ENCODE data around the gene CREB5. TPM values are rescaled to one million over a fixed set of nuclear protein-coding genes. Genes with fewer than 3 reads are reported as not detected.

CREB5 gene
- total RNA-seq, 1 experiment from 2014 or later, result 0.49 TPM

DNA sequence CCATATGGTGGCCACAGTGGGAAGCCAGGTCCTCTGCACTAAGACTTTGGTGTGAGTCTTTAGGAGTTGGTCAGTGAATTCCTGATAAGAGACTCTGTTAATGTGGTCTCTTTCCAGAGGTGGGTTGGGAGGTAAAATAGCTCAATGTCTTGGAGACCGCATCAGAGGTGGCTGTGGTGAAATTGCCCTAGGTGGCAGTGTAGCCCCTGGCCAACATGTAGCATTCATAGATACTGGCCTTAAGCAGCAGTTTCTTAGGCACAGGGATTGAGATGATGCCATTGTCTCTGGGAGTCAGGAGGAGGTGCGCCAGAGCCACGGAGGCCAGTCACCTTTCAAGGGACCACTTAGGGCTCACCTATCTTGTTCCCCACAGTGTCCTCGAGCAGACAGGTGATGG, 202.8 kb downstream of the CREB5 start (continued):
- TF ChIP-seq EZH2 (IDR thresholded peaks at IDR 0.05), result no peak

DNA sequence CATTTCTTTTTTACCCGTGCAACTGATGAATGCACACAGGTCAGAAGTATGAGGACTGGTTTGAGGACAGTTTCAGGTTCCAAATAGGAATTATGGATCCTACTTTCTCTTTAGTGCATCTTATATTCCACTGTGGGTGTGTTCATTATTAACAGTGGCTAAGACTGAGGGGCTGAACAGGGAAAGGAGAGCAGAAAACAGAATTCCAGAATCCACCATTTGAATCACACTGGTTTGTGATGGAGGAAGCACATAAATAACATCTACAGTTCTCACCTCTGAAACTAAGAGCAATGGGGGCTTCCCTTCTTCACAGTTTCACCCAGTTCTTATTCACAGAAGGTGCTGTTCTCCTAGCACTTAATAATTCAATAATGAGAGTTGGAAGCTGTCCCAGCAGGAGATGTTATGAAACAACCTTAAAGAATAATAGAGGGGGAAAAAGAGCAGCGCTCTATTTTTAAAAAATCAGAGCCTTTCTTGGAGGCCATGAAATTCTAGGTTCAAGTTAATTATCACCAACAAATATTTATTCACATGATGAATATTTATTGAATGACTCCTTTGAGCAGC, 205.1 kb downstream of the CREB5 start:
- H3K4me1 ChIP-seq (ENCODE audit: control insufficient read depth in 1 of 2, insufficient read depth in 2 of 2, low read length in 2 of 2), result peaks cover 12 to 13% of the 10 kb centered on the region in 2 experiments
- POLR2A ChIA-PET, result no interaction called here
- H3K4me2 ChIP-seq (ENCODE audit: low read length), result no peak overlapping the region
- H4K20me1 ChIP-seq (ENCODE audit: insufficient read depth), result no peaks in the 10 kb centered on the region
- no peak overlapping the region for H3K4me3 ChIP-seq (replicated peaks in 1 of 2; ENCODE audit: low read depth in 1 of 2, low read length in 2 of 2)
- BruUV-seq (replicated peaks), result no TSS peak
- DNase-seq (ENCODE audit: low read depth, low spot score) (no peak), ATAC-seq (no peak)
- H2AFZ ChIP-seq (ENCODE audit: low read depth, low read length, poor library complexity, severe bottlenecking), result no peak overlapping the region
- TF ChIP-seq, protein P1, sequence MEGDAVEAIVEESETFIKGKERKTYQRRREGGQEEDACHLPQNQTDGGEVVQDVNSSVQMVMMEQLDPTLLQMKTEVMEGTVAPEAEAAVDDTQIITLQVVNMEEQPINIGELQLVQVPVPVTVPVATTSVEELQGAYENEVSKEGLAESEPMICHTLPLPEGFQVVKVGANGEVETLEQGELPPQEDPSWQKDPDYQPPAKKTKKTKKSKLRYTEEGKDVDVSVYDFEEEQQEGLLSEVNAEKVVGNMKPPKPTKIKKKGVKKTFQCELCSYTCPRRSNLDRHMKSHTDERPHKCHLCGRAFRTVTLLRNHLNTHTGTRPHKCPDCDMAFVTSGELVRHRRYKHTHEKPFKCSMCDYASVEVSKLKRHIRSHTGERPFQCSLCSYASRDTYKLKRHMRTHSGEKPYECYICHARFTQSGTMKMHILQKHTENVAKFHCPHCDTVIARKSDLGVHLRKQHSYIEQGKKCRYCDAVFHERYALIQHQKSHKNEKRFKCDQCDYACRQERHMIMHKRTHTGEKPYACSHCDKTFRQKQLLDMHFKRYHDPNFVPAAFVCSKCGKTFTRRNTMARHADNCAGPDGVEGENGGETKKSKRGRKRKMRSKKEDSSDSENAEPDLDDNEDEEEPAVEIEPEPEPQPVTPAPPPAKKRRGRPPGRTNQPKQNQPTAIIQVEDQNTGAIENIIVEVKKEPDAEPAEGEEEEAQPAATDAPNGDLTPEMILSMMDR (IDR thresholded peaks at IDR 0.05 in 2 of 3, conservative IDR thresholded peaks at IDR 0.05 in 1 of 3; ENCODE audit: borderline replicate concordance in 1 of 3, insufficient read depth in 1 of 3, low read depth in 2 of 3, low read length in 2 of 3), result no peak
- no peak for TF ChIP-seq FOSL1 (IDR thresholded peaks at IDR 0.05; ENCODE audit: low read depth)
- no peak for TF ChIP-seq YY1 (IDR thresholded peaks at IDR 0.05; ENCODE audit: extremely low read depth, insufficient replicate concordance, low read depth, low read length)
- TF ChIP-seq TCF7L2 (IDR thresholded peaks at IDR 0.05; ENCODE audit: borderline replicate concordance, extremely low read depth, insufficient read depth, insufficient read length), result no peak
- no peak for TF ChIP-seq ELF1 (IDR thresholded peaks at IDR 0.05; ENCODE audit: borderline replicate concordance, low read depth)
- TF ChIP-seq, protein P2, sequence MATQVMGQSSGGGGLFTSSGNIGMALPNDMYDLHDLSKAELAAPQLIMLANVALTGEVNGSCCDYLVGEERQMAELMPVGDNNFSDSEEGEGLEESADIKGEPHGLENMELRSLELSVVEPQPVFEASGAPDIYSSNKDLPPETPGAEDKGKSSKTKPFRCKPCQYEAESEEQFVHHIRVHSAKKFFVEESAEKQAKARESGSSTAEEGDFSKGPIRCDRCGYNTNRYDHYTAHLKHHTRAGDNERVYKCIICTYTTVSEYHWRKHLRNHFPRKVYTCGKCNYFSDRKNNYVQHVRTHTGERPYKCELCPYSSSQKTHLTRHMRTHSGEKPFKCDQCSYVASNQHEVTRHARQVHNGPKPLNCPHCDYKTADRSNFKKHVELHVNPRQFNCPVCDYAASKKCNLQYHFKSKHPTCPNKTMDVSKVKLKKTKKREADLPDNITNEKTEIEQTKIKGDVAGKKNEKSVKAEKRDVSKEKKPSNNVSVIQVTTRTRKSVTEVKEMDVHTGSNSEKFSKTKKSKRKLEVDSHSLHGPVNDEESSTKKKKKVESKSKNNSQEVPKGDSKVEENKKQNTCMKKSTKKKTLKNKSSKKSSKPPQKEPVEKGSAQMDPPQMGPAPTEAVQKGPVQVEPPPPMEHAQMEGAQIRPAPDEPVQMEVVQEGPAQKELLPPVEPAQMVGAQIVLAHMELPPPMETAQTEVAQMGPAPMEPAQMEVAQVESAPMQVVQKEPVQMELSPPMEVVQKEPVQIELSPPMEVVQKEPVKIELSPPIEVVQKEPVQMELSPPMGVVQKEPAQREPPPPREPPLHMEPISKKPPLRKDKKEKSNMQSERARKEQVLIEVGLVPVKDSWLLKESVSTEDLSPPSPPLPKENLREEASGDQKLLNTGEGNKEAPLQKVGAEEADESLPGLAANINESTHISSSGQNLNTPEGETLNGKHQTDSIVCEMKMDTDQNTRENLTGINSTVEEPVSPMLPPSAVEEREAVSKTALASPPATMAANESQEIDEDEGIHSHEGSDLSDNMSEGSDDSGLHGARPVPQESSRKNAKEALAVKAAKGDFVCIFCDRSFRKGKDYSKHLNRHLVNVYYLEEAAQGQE (IDR thresholded peaks at IDR 0.05; ENCODE audit: low read depth), result no peak
- no peak for TF ChIP-seq SP1 (IDR thresholded peaks at IDR 0.05; ENCODE audit: low read depth)
- TF ChIP-seq CBX3 (IDR thresholded peaks at IDR 0.05; ENCODE audit: low read depth), result no peak
- no peak for TF ChIP-seq ZNF274 (IDR thresholded peaks at IDR 0.05; ENCODE audit: low read depth, low read length)
- TF ChIP-seq EZH2 (IDR thresholded peaks at IDR 0.05), result no peak
- TF ChIP-seq POLR2A (IDR thresholded peaks at IDR 0.05; ENCODE audit: borderline replicate concordance, extremely low read depth, insufficient read depth, insufficient read length), result no peak
- TF ChIP-seq, protein P3, sequence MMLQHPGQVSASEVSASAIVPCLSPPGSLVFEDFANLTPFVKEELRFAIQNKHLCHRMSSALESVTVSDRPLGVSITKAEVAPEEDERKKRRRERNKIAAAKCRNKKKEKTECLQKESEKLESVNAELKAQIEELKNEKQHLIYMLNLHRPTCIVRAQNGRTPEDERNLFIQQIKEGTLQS (IDR thresholded peaks at IDR 0.05), result no peak
- TF ChIP-seq SRF (IDR thresholded peaks at IDR 0.05; ENCODE audit: low read depth), result no peak
- TF ChIP-seq SIN3A (IDR thresholded peaks at IDR 0.05; ENCODE audit: low read depth), result no peak
- TF ChIP-seq RAD21 (IDR thresholded peaks at IDR 0.05; ENCODE audit: low read depth), result no peak
- TF ChIP-seq CEBPB (IDR thresholded peaks at IDR 0.05; ENCODE audit: low read depth), result no peak
- TF ChIP-seq EGR1 (IDR thresholded peaks at IDR 0.05; ENCODE audit: low read depth), result no peak
- no peak for TF ChIP-seq JUND (IDR thresholded peaks at IDR 0.05)
- TF ChIP-seq EZH2phosphoT487 (IDR thresholded peaks at IDR 0.05; ENCODE audit: borderline replicate concordance), result no peak
- no peaks in the 10 kb centered on the region for H3K9me3 ChIP-seq (ENCODE audit: control insufficient read depth in 1 of 2, insufficient read depth in 1 of 2, low read depth in 1 of 2, low read length in 2 of 2)
- no peaks in the 10 kb centered on the region for H3K36me3 ChIP-seq (ENCODE audit: control insufficient read depth in 1 of 2, insufficient read depth in 2 of 2, low read length in 2 of 2)
- H3K27ac ChIP-seq (ENCODE audit: low read depth, low read length), result no peak overlapping the region
- no peak overlapping the region for H3K9ac ChIP-seq (ENCODE audit: low read length)
- no peaks in the 10 kb centered on the region for H3K79me2 ChIP-seq (ENCODE audit: insufficient read depth, low read length)
- RAD21 ChIA-PET (ENCODE audit: low non-redundant PET in 1 of 2, low total read pairs in 2 of 2, uncharacterized antibody in 2 of 2, unreplicated experiment in 2 of 2), result no interaction called here
- H3K9me2 ChIP-seq (ENCODE audit: insufficient read depth), result no peaks in the 10 kb centered on the region
- intact Hi-C loops (cut with micrococcal nuclease), result no loop called here
- H3K27me3 ChIP-seq (ENCODE audit: insufficient read depth, low read length), result no peaks in the 10 kb centered on the region
- CTCF ChIA-PET, result no interaction called here
